Naive thymus-derived CD4-positive, alpha-beta T cell (primary cell): ENCODE measurements around the gene DPP10. TPM values are rescaled to one million over a fixed set of nuclear protein-coding genes. Genes with fewer than 3 reads are reported as not detected.

Experiments
- ATAC-seq: fragments of 150-1000 bp; cut with Tn5 transposase; 2 replicates; pipeline ENCODE4 v1.10.0; 2021; ENCODE audit warnings: mild to moderate bottlenecking, moderate library complexity
- CTCF ChIA-PET: fragments of 350-600 bp; sonication (Branson Sonifier 250); formaldehyde crosslinking; loops from one replicate; lab custom pipeline; 2021; ENCODE audit warnings: antibody characterized with exemption; lab: Charles Lee
- POLR2A ChIA-PET: fragments of 350-600 bp; sonication (Branson Sonifier 250); formaldehyde crosslinking; loops from one replicate; lab custom pipeline; 2021; ENCODE audit warnings: antibody characterized with exemption, inconsistent platforms; lab: Charles Lee
- DNase-seq, 9 donors: peaks; one replicate each; pipeline versions ENCODE4 v3.0.0 to v3.0.0-alpha.2; 2020 to 2022; ENCODE audit warnings: mixed read lengths in 1 of 9
- H3K27ac ChIP-seq: one replicate; pipeline ENCODE4 v1.7.0; 2013; ENCODE audit warnings: mild to moderate bottlenecking, low read depth, low read length, moderate library complexity
- H3K27me3 ChIP-seq, 2 donors: one replicate each; pipeline ENCODE4 v1.7.0; 2013; ENCODE audit warnings: low read length in 2 of 2, mild to moderate bottlenecking in 2 of 2, moderate library complexity in 2 of 2; ENCODE audit not compliant: control insufficient read depth in 2 of 2, insufficient read depth in 2 of 2
- H3K36me3 ChIP-seq, 3 experiments: 1 replicate in 2 of 3; 2 replicates in 1 of 3; pipeline ENCODE4 v1.7.0; 2013; ENCODE audit warnings: low read length in 3 of 3, mild to moderate bottlenecking in 3 of 3, moderate library complexity in 1 of 3; ENCODE audit not compliant: insufficient read depth in 3 of 3, control insufficient read depth in 2 of 3
- H3K4me1 ChIP-seq, 2 donors: one replicate each; pipeline ENCODE4 v1.7.0; 2013; ENCODE audit warnings: low read length in 2 of 2, mild to moderate bottlenecking in 2 of 2, moderate library complexity in 1 of 2; ENCODE audit not compliant: control insufficient read depth in 2 of 2, insufficient read depth in 2 of 2
- H3K4me3 ChIP-seq: 2 replicates; pipeline ENCODE4 v1.7.0; 2013; ENCODE audit warnings: mild to moderate bottlenecking, low read length
- H3K9me3 ChIP-seq, 3 experiments: 1 replicate in 2 of 3; 2 replicates in 1 of 3; pipeline ENCODE4 v1.7.0; 2013; ENCODE audit warnings: low read length in 3 of 3; ENCODE audit not compliant: control insufficient read depth in 2 of 3
- H3K27ac Mint-ChIP-seq, 9 donors: one replicate each; pipeline ENCODE4 v1.8.0; 2020 to 2022; ENCODE audit warnings: mixed read lengths in 9 of 9, mild to moderate bottlenecking in 8 of 9, moderate library complexity in 5 of 9, inconsistent platforms in 2 of 9
- H3K27me3 Mint-ChIP-seq, 5 donors: one replicate each; pipeline ENCODE4 v1.8.0; 2021 to 2022; ENCODE audit warnings: mixed read lengths in 5 of 5, mild to moderate bottlenecking in 1 of 5
- H3K36me3 Mint-ChIP-seq, 5 donors: one replicate each; pipeline ENCODE4 v1.8.0; 2020 to 2022; ENCODE audit warnings: mixed read lengths in 5 of 5, mild to moderate bottlenecking in 3 of 5, inconsistent platforms in 1 of 5
- H3K4me1 Mint-ChIP-seq, 7 donors: one replicate each; pipeline ENCODE4 v1.8.0; 2020 to 2022; ENCODE audit warnings: mixed read lengths in 7 of 7, mild to moderate bottlenecking in 3 of 7, inconsistent platforms in 1 of 7
- H3K4me3 Mint-ChIP-seq, 10 donors: one replicate each; pipeline ENCODE4 v1.8.0; 2020 to 2022; ENCODE audit warnings: mild to moderate bottlenecking in 10 of 10, mixed read lengths in 10 of 10, moderate library complexity in 6 of 10, inconsistent platforms in 2 of 10
- H3K9me3 Mint-ChIP-seq, 11 donors: one replicate each; pipeline ENCODE4 v1.8.0; 2020 to 2022; ENCODE audit warnings: mixed read lengths in 11 of 11, mild to moderate bottlenecking in 4 of 11, inconsistent platforms in 1 of 11, moderate library complexity in 1 of 11
- intact Hi-C, 2 donors: fragments of 100-400 bp; cut with micrococcal nuclease; formaldehyde crosslinking; loops; one replicate each; pipeline ENCODE4 v1.15.1; 2023
- polyA plus RNA-seq, 2 donors: library from polyadenylated mRNA; unstranded; fragments of 300-500 nt; fragmentation: Illumina TruSeq; gene quantifications; one replicate each; pipeline ENCODE4 v1.2.3, GENCODE V29; 2021
- total RNA-seq, 6 experiments: library from RNA in 5 of 6; stranded (reverse) in 5 of 6; gene quantifications; 1 replicate in 5 of 6; 2 replicates in 1 of 6; pipeline ENCODE4 v1.2.3 and lab custom pipeline; 2021 to 2026

DPP10 gene
- total and polyA plus RNA-seq, 7 experiments from 2014 or later = not detected

GRCh38 chr2:115174651-115175050, 732.2 kb downstream of the DPP10 start:
- intact Hi-C loops = no loop called here

GRCh38 chr2:115183144-115183543, 740.7 kb downstream of the DPP10 start:
- intact Hi-C loops = no loop called here
- H3K4me1 ChIP-seq = no peaks in the 10 kb centered on the region
- H3K27me3 Mint-ChIP-seq = peaks cover 0 to 4% (median 0%) of the 10 kb centered on the region in 5 donors
- no peak overlapping the region for H3K4me3 Mint-ChIP-seq
- peaks cover 0 to 6% (median 0%) of the 10 kb centered on the region in 5 donors for H3K36me3 Mint-ChIP-seq
- H3K36me3 ChIP-seq = no peaks in the 10 kb centered on the region
- H3K9me3 ChIP-seq = no peaks in the 10 kb centered on the region
- no peaks in the 10 kb centered on the region for H3K4me1 Mint-ChIP-seq
- no peak overlapping the region for H3K4me3 ChIP-seq
- no peak for ATAC-seq
- ChIA-PET POLR2A (no interaction called here), CTCF (no interaction called here)
- H3K9me3 Mint-ChIP-seq = peaks cover 0 to 12% (median 4%) of the 10 kb centered on the region in 11 donors
- no peaks in the 10 kb centered on the region for H3K27me3 ChIP-seq
- no peak overlapping the region for H3K27ac Mint-ChIP-seq
- H3K27ac ChIP-seq = no peak overlapping the region
- no peak for DNase-seq

More at GRCh38 chr2:115174651-115175050, 732.2 kb downstream of the DPP10 start:
- H3K27ac ChIP-seq = no peak overlapping the region
- H3K27me3 Mint-ChIP-seq = no peaks in the 10 kb centered on the region
- H3K27ac Mint-ChIP-seq = no peak overlapping the region
- POLR2A ChIA-PET = no interaction called here
- no peak for DNase-seq
- H3K4me1 Mint-ChIP-seq = no peaks in the 10 kb centered on the region
- H3K36me3 ChIP-seq = no peaks in the 10 kb centered on the region
- no peaks in the 10 kb centered on the region for H3K27me3 ChIP-seq
- H3K4me1 ChIP-seq = no peaks in the 10 kb centered on the region
- peaks cover 0 to 10% (median 2%) of the 10 kb centered on the region in 11 donors for H3K9me3 Mint-ChIP-seq
- CTCF ChIA-PET = no interaction called here
- no peaks in the 10 kb centered on the region for H3K36me3 Mint-ChIP-seq
- H3K9me3 ChIP-seq = no peaks in the 10 kb centered on the region
- no peak overlapping the region for H3K4me3 ChIP-seq
- H3K4me3 Mint-ChIP-seq = no peak overlapping the region
- no peak for ATAC-seq

GRCh38 chr2:115190459-115190858, 748.0 kb downstream of the DPP10 start:
- Histone ChIP-seq H3K27me3 (no peaks in the 10 kb centered on the region), H3K4me1 (no peaks in the 10 kb centered on the region), H3K36me3 (no peaks in the 10 kb centered on the region), H3K4me3 (no peak overlapping the region), H3K9me3 (no peaks in the 10 kb centered on the region), H3K27ac (no peak overlapping the region)
- intact Hi-C loops = no loop called here
- H3K27me3 Mint-ChIP-seq = no peaks in the 10 kb centered on the region
- DNase-seq = no peak
- H3K27ac Mint-ChIP-seq = no peak overlapping the region
- ChIA-PET POLR2A (no interaction called here), CTCF (no interaction called here)
- H3K4me3 Mint-ChIP-seq = no peak overlapping the region
- H3K9me3 Mint-ChIP-seq = peaks cover 1 to 21% (median 9%) of the 10 kb centered on the region in 11 donors
- H3K4me1 Mint-ChIP-seq = no peaks in the 10 kb centered on the region
- no peak for ATAC-seq
- H3K36me3 Mint-ChIP-seq = peaks cover 0 to 3% (median 0%) of the 10 kb centered on the region in 5 donors

GRCh38 chr2:115194623-115195022, 752.2 kb downstream of the DPP10 start:
- intact Hi-C loops = no loop called here
- Histone ChIP-seq H3K27me3 (no peaks in the 10 kb centered on the region), H3K4me3 (no peak overlapping the region), H3K4me1 (no peaks in the 10 kb centered on the region), H3K9me3 (no peaks in the 10 kb centered on the region), H3K36me3 (no peaks in the 10 kb centered on the region), H3K27ac (no peak overlapping the region)
- H3K4me1 Mint-ChIP-seq = no peaks in the 10 kb centered on the region
- CTCF ChIA-PET = no interaction called here
- peaks cover 0 to 9% (median 2%) of the 10 kb centered on the region in 11 donors for H3K9me3 Mint-ChIP-seq
- H3K27me3 Mint-ChIP-seq = no peaks in the 10 kb centered on the region
- no peak for DNase-seq
- POLR2A ChIA-PET = no interaction called here
- no peak overlapping the region for H3K4me3 Mint-ChIP-seq
- H3K27ac Mint-ChIP-seq = no peak overlapping the region
- no peaks in the 10 kb centered on the region for H3K36me3 Mint-ChIP-seq
- ATAC-seq = no peak

GRCh38 chr2:115196587-115196986, 754.1 kb downstream of the DPP10 start:
- DNase-seq = no peak
- intact Hi-C loops = no loop called here
- H3K36me3 Mint-ChIP-seq = no peaks in the 10 kb centered on the region

GRCh38 chr2:115199966-115200365, 757.5 kb downstream of the DPP10 start:
- no peaks in the 10 kb centered on the region for H3K27me3 ChIP-seq
- no peaks in the 10 kb centered on the region for H3K4me1 ChIP-seq
- no peaks in the 10 kb centered on the region for H3K36me3 ChIP-seq
- H3K4me3 ChIP-seq = no peak overlapping the region
- Mint-ChIP-seq H3K27me3 (no peaks in the 10 kb centered on the region), H3K4me3 (no peak overlapping the region), H3K4me1 (no peaks in the 10 kb centered on the region), H3K9me3 (peaks cover 0 to 5% (median 1%) of the 10 kb centered on the region in 11 donors), H3K36me3 (no peaks in the 10 kb centered on the region), H3K27ac (no peak overlapping the region)
- DNase-seq = no peak
- intact Hi-C loops = no loop called here
- no peaks in the 10 kb centered on the region for H3K9me3 ChIP-seq
- ChIA-PET POLR2A (no interaction called here), CTCF (no interaction called here)
- H3K27ac ChIP-seq = no peak overlapping the region
- ATAC-seq = no peak

More at GRCh38 chr2:115196587-115196986, 754.1 kb downstream of the DPP10 start:
- no peak overlapping the region for H3K27ac Mint-ChIP-seq
- H3K9me3 ChIP-seq = no peaks in the 10 kb centered on the region
- no peaks in the 10 kb centered on the region for H3K27me3 Mint-ChIP-seq
- no peaks in the 10 kb centered on the region for H3K36me3 ChIP-seq
- H3K4me1 ChIP-seq = no peaks in the 10 kb centered on the region
- H3K4me3 Mint-ChIP-seq = no peak overlapping the region
- no peaks in the 10 kb centered on the region for H3K27me3 ChIP-seq
- ChIA-PET POLR2A (no interaction called here), CTCF (no interaction called here)
- no peak for ATAC-seq
- H3K4me1 Mint-ChIP-seq = no peaks in the 10 kb centered on the region
- H3K27ac ChIP-seq = no peak overlapping the region
- peaks cover 0 to 6% (median under 1%) of the 10 kb centered on the region in 11 donors for H3K9me3 Mint-ChIP-seq
- no peak overlapping the region for H3K4me3 ChIP-seq

GRCh38 chr2:115201386-115201785, 758.9 kb downstream of the DPP10 start:
- CTCF ChIA-PET = no interaction called here
- no peak overlapping the region for H3K27ac Mint-ChIP-seq
- H3K4me3 Mint-ChIP-seq = no peak overlapping the region
- no peaks in the 10 kb centered on the region for H3K27me3 Mint-ChIP-seq
- H3K36me3 Mint-ChIP-seq = no peaks in the 10 kb centered on the region
- no peak overlapping the region for H3K27ac ChIP-seq
- no peaks in the 10 kb centered on the region for H3K27me3 ChIP-seq
- no peak overlapping the region for H3K4me3 ChIP-seq
- H3K9me3 ChIP-seq = no peaks in the 10 kb centered on the region
- POLR2A ChIA-PET = no interaction called here
- no peaks in the 10 kb centered on the region for H3K4me1 Mint-ChIP-seq
- H3K9me3 Mint-ChIP-seq = peaks cover 0 to 14% (median 3%) of the 10 kb centered on the region in 11 donors
- no peak for ATAC-seq
- intact Hi-C loops = no loop called here
- no peak for DNase-seq
- no peaks in the 10 kb centered on the region for H3K4me1 ChIP-seq
- no peaks in the 10 kb centered on the region for H3K36me3 ChIP-seq
